Lower leg skin (tissue), 3 donors: ENCODE measurements around the gene ADCY1.

Source experiments
- CTCF ChIP-seq, 3 donors: fragments of 450-650 bp; IDR thresholded peaks; one replicate each; pipeline ENCODE4 v1.5.1; 2016; ENCODE audit warnings: antibody characterized with exemption in 3 of 3, mild to moderate bottlenecking in 3 of 3, moderate library complexity in 2 of 3
- POLR2A ChIP-seq, 2 donors: fragments of 450-650 bp; IDR thresholded peaks; one replicate each; pipeline ENCODE4 v1.6.1; 2016 to 2017; ENCODE audit warnings: antibody characterized with exemption in 2 of 2, mild to moderate bottlenecking in 1 of 2, moderate library complexity in 1 of 2

GRCh38 chr7:45665172-45665571 lies 91.0 kb downstream of the ADCY1 start:
- TF ChIP-seq CTCF (IDR thresholded peaks at IDR 0.05) (no peak), POLR2A (IDR thresholded peaks at IDR 0.05) (no peak)
